Measurements from ENCODE around the gene TXNDC16. TPM values are rescaled to one million over a fixed set of nuclear protein-coding genes. Genes with fewer than 3 reads are reported as not detected.

The TXNDC16 gene
- total and polyA plus RNA-seq, 2 donors from 2014 or later: 2.6 to 7.3 TPM

GRCh38 chr14:52538623-52539022 lies 13.7 kb downstream of the TXNDC16 start:
- FAIRE-seq (no peak), DNase-seq (no peak)
- H3K9ac ChIP-seq (ENCODE audit: low read length in 3 of 3): no peak overlapping the region
- H3K36me3 ChIP-seq (ENCODE audit: control insufficient read depth in 2 of 3, insufficient read depth in 3 of 3, low read length in 3 of 3): no peaks in the 10 kb centered on the region
- intact Hi-C loops (cut with DNase I): no loop called here
- TF ChIP-seq, protein P1, sequence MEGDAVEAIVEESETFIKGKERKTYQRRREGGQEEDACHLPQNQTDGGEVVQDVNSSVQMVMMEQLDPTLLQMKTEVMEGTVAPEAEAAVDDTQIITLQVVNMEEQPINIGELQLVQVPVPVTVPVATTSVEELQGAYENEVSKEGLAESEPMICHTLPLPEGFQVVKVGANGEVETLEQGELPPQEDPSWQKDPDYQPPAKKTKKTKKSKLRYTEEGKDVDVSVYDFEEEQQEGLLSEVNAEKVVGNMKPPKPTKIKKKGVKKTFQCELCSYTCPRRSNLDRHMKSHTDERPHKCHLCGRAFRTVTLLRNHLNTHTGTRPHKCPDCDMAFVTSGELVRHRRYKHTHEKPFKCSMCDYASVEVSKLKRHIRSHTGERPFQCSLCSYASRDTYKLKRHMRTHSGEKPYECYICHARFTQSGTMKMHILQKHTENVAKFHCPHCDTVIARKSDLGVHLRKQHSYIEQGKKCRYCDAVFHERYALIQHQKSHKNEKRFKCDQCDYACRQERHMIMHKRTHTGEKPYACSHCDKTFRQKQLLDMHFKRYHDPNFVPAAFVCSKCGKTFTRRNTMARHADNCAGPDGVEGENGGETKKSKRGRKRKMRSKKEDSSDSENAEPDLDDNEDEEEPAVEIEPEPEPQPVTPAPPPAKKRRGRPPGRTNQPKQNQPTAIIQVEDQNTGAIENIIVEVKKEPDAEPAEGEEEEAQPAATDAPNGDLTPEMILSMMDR (IDR thresholded peaks at IDR 0.05; ENCODE audit: borderline replicate concordance, extremely low read depth, insufficient read depth): no peak
- no peak overlapping the region for H3K27ac ChIP-seq (ENCODE audit: low read depth in 2 of 2, low read length in 2 of 2)
- H3K27me3 ChIP-seq (ENCODE audit: control insufficient read depth, insufficient read depth, low read length): no peaks in the 10 kb centered on the region
- no peaks in the 10 kb centered on the region for H3K9me3 ChIP-seq (ENCODE audit: control insufficient read depth in 2 of 3, insufficient read depth in 1 of 3, low read length in 3 of 3)
- H3K4me1 ChIP-seq (ENCODE audit: control insufficient read depth in 2 of 3, insufficient read depth in 2 of 3, low read depth in 1 of 3, low read length in 3 of 3): no peaks in the 10 kb centered on the region
- no peak overlapping the region for H3K4me3 ChIP-seq (ENCODE audit: low read length in 3 of 3)

- FAIRE-seq (no peak), DNase-seq (no peak)
- no peak overlapping the region for H3K9ac ChIP-seq (ENCODE audit: low read length in 3 of 3)
- H3K9me3 ChIP-seq (ENCODE audit: control insufficient read depth in 2 of 3, insufficient read depth in 1 of 3, low read length in 3 of 3): no peaks in the 10 kb centered on the region
- TF ChIP-seq, protein P1 (IDR thresholded peaks at IDR 0.05; ENCODE audit: borderline replicate concordance, extremely low read depth, insufficient read depth): no peak
- H3K4me3 ChIP-seq (ENCODE audit: low read length in 3 of 3): no peak overlapping the region
- H3K27ac ChIP-seq (ENCODE audit: low read depth in 2 of 2, low read length in 2 of 2): no peak overlapping the region
- H3K4me1 ChIP-seq (ENCODE audit: control insufficient read depth in 2 of 3, insufficient read depth in 2 of 3, low read depth in 1 of 3, low read length in 3 of 3): no peaks in the 10 kb centered on the region
- no peaks in the 10 kb centered on the region for H3K27me3 ChIP-seq (ENCODE audit: control insufficient read depth, insufficient read depth, low read length)
- no peaks in the 10 kb centered on the region for H3K36me3 ChIP-seq (ENCODE audit: control insufficient read depth in 2 of 3, insufficient read depth in 3 of 3, low read length in 3 of 3)
- intact Hi-C loops (cut with DNase I): no loop called here
These were observed 16.0 kb downstream of the TXNDC16 start for GRCh38 chr14:52536269-52536668.

GRCh38 chr14:52531481-52531880 lies 20.8 kb downstream of the TXNDC16 start:
- Histone ChIP-seq H3K36me3 (ENCODE audit: control insufficient read depth in 2 of 3, insufficient read depth in 3 of 3, low read length in 3 of 3) (no peaks in the 10 kb centered on the region), H3K9ac (ENCODE audit: low read length in 3 of 3) (no peak overlapping the region), H3K27me3 (ENCODE audit: control insufficient read depth, insufficient read depth, low read length) (no peaks in the 10 kb centered on the region), H3K4me1 (ENCODE audit: control insufficient read depth in 2 of 3, insufficient read depth in 2 of 3, low read depth in 1 of 3, low read length in 3 of 3) (no peaks in the 10 kb centered on the region), H3K27ac (ENCODE audit: low read depth in 2 of 2, low read length in 2 of 2) (no peak overlapping the region), H3K4me3 (ENCODE audit: low read length in 3 of 3) (no peak overlapping the region), H3K9me3 (ENCODE audit: control insufficient read depth in 2 of 3, insufficient read depth in 1 of 3, low read length in 3 of 3) (no peaks in the 10 kb centered on the region)
- intact Hi-C loops (cut with DNase I): no loop called here
- TF ChIP-seq, protein P1 (IDR thresholded peaks at IDR 0.05; ENCODE audit: borderline replicate concordance, extremely low read depth, insufficient read depth): no peak
- FAIRE-seq (no peak), DNase-seq (no peak)

GRCh38 chr14:52527052-52527451 lies 25.3 kb downstream of the TXNDC16 start:
- H3K36me3 ChIP-seq (ENCODE audit: control insufficient read depth in 2 of 3, insufficient read depth in 3 of 3, low read length in 3 of 3): no peaks in the 10 kb centered on the region
- TF ChIP-seq, protein P1 (IDR thresholded peaks at IDR 0.05; ENCODE audit: borderline replicate concordance, extremely low read depth, insufficient read depth): no peak
- H3K27me3 ChIP-seq (ENCODE audit: control insufficient read depth, insufficient read depth, low read length): no peaks in the 10 kb centered on the region
- no peak overlapping the region for H3K9ac ChIP-seq (ENCODE audit: low read length in 3 of 3)
- no peak overlapping the region for H3K27ac ChIP-seq (ENCODE audit: low read depth in 2 of 2, low read length in 2 of 2)
- DNase-seq (no peak), FAIRE-seq (no peak)
- no peaks in the 10 kb centered on the region for H3K4me1 ChIP-seq (ENCODE audit: control insufficient read depth in 2 of 3, insufficient read depth in 2 of 3, low read depth in 1 of 3, low read length in 3 of 3)
- no peak overlapping the region for H3K4me3 ChIP-seq (ENCODE audit: low read length in 3 of 3)
- no peaks in the 10 kb centered on the region for H3K9me3 ChIP-seq (ENCODE audit: control insufficient read depth in 2 of 3, insufficient read depth in 1 of 3, low read length in 3 of 3)
- intact Hi-C loops (cut with DNase I): no loop called here
